ENCODE data around the gene RAB17. TPM values are rescaled to one million over a fixed set of nuclear protein-coding genes. Genes with fewer than 3 reads are reported as not detected.
A peak's percentile ranks its signal among the peaks of the same experiment; 100 is the strongest.

The RAB17 gene
- total and polyA plus RNA-seq, 10 of the 15 experiments (the other 5 are each of a cell fraction or from before 2014, with no cell fraction given): 0.07 to 1.4 (median 0.28) TPM; not detected in 3

GRCh38 chr2:237572021-237572741, 18.4 kb downstream of the RAB17 start (continued):
- TF ChIP-seq ZBTB11 (CRISPR knock-in tag; IDR thresholded peaks at IDR 0.05) (no peak), SUPT20H (IDR thresholded peaks at IDR 0.05; ENCODE audit: borderline replicate concordance, control insufficient read depth, low read depth, low read length) (no peak), ZBTB4 (CRISPR knock-in tag; IDR thresholded peaks at IDR 0.05) (no peak), JUND (IDR thresholded peaks at IDR 0.05; ENCODE audit: low read depth, low read length) (no peak), CEBPZ (IDR thresholded peaks at IDR 0.05; ENCODE audit: low read depth, low read length) (no peak), NRF1 (conservative IDR thresholded peaks at IDR 0.05; ENCODE audit: low read depth, low read length) (no peak), RAD21 (IDR thresholded peaks at IDR 0.05; ENCODE audit: insufficient read depth, low read depth, low read length) (peak; percentile 99), SREBF2 (IDR thresholded peaks at IDR 0.05; ENCODE audit: low read length) (no peak), NFYB (IDR thresholded peaks at IDR 0.05; ENCODE audit: insufficient read depth, low read depth, low read length) (no peak), FOXM1 (IDR thresholded peaks at IDR 0.05; ENCODE audit: low read depth, low read length) (peak; percentile 54; the same call in 1 of the 2 replicates), TCF3 (IDR thresholded peaks at IDR 0.05; ENCODE audit: borderline replicate concordance, insufficient read depth, low read depth, low read length) (no peak), E2F8 (IDR thresholded peaks at IDR 0.05; ENCODE audit: low read depth, partially characterized antibody) (no peak), TAF1 (IDR thresholded peaks at IDR 0.05; ENCODE audit: borderline replicate concordance, low read depth, low read length) (no peak), NFYA (IDR thresholded peaks at IDR 0.05; ENCODE audit: borderline replicate concordance, low read depth, low read length) (no peak), HDAC2 (IDR thresholded peaks at IDR 0.05) (no peak), SIN3A (IDR thresholded peaks at IDR 0.05; ENCODE audit: low read depth, low read length) (no peak)

Data from GM12878 (cell line).